Measurements from ENCODE around the gene DYNAP.

DNA sequence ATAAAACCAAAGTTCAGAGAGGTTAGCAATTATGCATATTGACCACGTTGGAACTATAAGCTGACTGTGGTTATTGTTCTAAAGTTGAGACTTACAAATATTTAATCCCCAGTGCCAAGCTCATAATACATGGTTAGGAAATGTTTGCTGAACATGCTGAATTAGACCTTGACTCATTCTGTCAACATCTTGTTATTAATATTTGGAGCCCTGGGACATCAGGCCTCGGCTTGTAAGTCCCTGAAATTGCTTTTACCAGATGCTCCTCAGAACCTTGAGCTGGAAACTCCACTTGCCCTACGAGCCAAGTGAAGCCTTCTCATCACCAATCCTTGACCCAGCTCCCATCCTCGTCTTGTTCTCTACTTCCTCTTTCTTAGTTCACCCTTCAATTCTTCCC lies 21.2 kb downstream of the DYNAP start:
- TF ChIP-seq, protein P1, sequence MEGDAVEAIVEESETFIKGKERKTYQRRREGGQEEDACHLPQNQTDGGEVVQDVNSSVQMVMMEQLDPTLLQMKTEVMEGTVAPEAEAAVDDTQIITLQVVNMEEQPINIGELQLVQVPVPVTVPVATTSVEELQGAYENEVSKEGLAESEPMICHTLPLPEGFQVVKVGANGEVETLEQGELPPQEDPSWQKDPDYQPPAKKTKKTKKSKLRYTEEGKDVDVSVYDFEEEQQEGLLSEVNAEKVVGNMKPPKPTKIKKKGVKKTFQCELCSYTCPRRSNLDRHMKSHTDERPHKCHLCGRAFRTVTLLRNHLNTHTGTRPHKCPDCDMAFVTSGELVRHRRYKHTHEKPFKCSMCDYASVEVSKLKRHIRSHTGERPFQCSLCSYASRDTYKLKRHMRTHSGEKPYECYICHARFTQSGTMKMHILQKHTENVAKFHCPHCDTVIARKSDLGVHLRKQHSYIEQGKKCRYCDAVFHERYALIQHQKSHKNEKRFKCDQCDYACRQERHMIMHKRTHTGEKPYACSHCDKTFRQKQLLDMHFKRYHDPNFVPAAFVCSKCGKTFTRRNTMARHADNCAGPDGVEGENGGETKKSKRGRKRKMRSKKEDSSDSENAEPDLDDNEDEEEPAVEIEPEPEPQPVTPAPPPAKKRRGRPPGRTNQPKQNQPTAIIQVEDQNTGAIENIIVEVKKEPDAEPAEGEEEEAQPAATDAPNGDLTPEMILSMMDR (IDR thresholded peaks at IDR 0.05; ENCODE audit: borderline replicate concordance, extremely low read depth, low read length, poor library complexity, severe bottlenecking), result no peak
- no peak for TF ChIP-seq EZH2 (IDR thresholded peaks at IDR 0.05; ENCODE audit: borderline replicate concordance, low read depth, low read length, severe bottlenecking)
